A549 (cell line): ENCODE measurements around the gene OR6C76.
"Not testable (repeated sequence)": the region's sequence is repeated elsewhere in the genome, so short reads cannot be mapped to it uniquely, and the experiment has no call there.

Experiments
- ATOH8 ChIP-seq: fragments of 250-450 bp; sonication (Bioruptor Pico); IDR thresholded peaks from 2 replicates; pipeline ENCODE4 v1.5.0; 2020; ENCODE audit warnings: low read depth, mild to moderate bottlenecking, moderate library complexity
- CTCF ChIP-seq: fragments of >200 bp; sonication (Bioruptor Twin); formaldehyde crosslinking; IDR thresholded peaks from 3 replicates; pipeline ENCODE4 v1.5.1; 2016
- EP300 ChIP-seq, 2 experiments: fragments of >200 bp; sonication (Bioruptor Twin); formaldehyde crosslinking; IDR thresholded peaks; 2 replicates in 1 of 2; 3 replicates in 1 of 2; pipeline ENCODE4 v1.6.1; 2016 to 2017
- ESRRA ChIP-seq: fragments of 150-350 bp; IDR thresholded peaks from 2 replicates; pipeline ENCODE4 v1.6.1; 2014; ENCODE audit warnings: mild to moderate bottlenecking, low read length, borderline replicate concordance
- FOSL2 ChIP-seq, 2 experiments: fragments of 450-650 bp in 1 of 2; fragments of >200 bp in 1 of 2; sonication (Bioruptor Twin) in 1 of 2; formaldehyde crosslinking; IDR thresholded peaks; 2 replicates each; pipeline versions ENCODE4 v1.5.0 to v1.6.1; 2016 to 2020; ENCODE audit warnings: mild to moderate bottlenecking in 1 of 2, moderate library complexity in 1 of 2
- JUNB ChIP-seq: fragments of >200 bp; sonication (Bioruptor Twin); formaldehyde crosslinking; IDR thresholded peaks from 2 replicates; pipeline ENCODE4 v1.6.1; 2016
- KDM1A ChIP-seq: fragments of 200-600 bp; sonication (generic); IDR thresholded peaks from 2 replicates; pipeline ENCODE4 v1.6.1; 2016; ENCODE audit warnings: low read depth, mild to moderate bottlenecking
- MAX ChIP-seq: IDR thresholded peaks from 2 replicates; pipeline ENCODE4 v1.6.1; 2012
- MAZ ChIP-seq: fragments of 150-350 bp; IDR thresholded peaks from 2 replicates; pipeline ENCODE4 v1.6.1; 2014; ENCODE audit warnings: antibody characterized with exemption, low read depth, low read length, borderline replicate concordance
- PBX3 ChIP-seq: IDR thresholded peaks from 2 replicates; pipeline ENCODE4 v1.6.1; 2012
- PHF8 ChIP-seq: fragments of 200-600 bp; sonication (generic); IDR thresholded peaks from 2 replicates; pipeline ENCODE4 v1.6.1; 2016; ENCODE audit warnings: low read depth, mild to moderate bottlenecking, antibody characterized with exemption, moderate library complexity, borderline replicate concordance
- POLR2A ChIP-seq: IDR thresholded peaks from 2 replicates; pipeline ENCODE4 v1.6.1; 2012; ENCODE audit warnings: mild to moderate bottlenecking, low read length
- REST ChIP-seq: fragments of 200-600 bp; sonication (generic); IDR thresholded peaks from 2 replicates; pipeline ENCODE4 v1.6.1; 2016; ENCODE audit warnings: antibody characterized with exemption, mild to moderate bottlenecking, moderate library complexity

- TF ChIP-seq ATOH8 (CRISPR knock-in tag); POLR2A; MAX; REST; CTCF; KDM1A; MAZ; PHF8; EP300 (IDR thresholded peaks at IDR 0.05); PBX3; JUNB; ESRRA; FOSL2 (IDR thresholded peaks at IDR 0.05); FOSL2 (CRISPR knock-in tag; IDR thresholded peaks at IDR 0.05): not testable (repeated sequence)
Measured at GRCh38 chr12:55413498-55414388, 12.3 kb upstream of the OR6C76 start.
